HG03460 (cell line): ENCODE results near the gene FERD3L.
"Not testable (repeated sequence)": the region's sequence is repeated elsewhere in the genome, so short reads cannot be mapped to it uniquely, and the experiment has no call there.

Source experiments
- ATAC-seq: cut with Tn5 transposase; IDR thresholded peaks from one replicate; pipeline ENCODE4 v1.9.1; 2021; ENCODE audit not compliant: unreplicated experiment

Gene FERD3L, protein sequence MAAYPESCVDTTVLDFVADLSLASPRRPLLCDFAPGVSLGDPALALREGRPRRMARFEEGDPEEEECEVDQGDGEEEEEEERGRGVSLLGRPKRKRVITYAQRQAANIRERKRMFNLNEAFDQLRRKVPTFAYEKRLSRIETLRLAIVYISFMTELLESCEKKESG

DNA sequence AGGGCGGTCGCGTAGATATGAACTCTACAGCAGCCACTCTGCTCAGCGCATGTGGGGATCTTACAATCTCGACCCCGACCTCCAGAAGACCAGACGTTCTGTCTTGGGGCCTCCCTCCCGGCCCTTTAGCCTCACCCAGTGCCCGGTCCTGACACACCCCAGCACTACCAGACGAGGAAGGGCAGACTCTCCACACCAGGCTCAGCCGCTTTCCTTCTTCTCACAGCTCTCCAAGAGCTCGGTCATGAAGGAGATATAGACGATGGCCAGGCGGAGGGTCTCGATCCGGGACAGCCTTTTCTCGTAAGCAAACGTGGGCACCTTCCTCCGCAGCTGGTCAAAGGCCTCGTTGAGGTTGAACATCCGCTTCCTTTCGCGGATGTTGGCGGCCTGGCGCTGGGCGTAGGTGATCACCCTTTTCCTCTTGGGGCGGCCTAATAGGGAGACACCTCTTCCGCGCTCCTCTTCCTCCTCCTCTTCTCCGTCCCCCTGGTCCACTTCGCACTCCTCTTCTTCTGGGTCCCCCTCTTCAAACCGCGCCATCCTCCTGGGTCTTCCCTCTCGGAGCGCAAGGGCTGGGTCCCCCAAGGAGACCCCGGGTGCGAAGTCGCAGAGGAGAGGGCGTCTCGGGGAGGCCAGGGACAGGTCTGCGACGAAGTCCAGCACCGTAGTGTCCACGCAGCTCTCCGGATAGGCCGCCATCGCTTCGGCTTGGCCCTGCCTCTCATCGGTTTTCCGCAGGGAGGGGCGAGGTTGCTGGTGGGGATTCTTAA lies at the start of gene FERD3L:
FERD3L (minus strand) TSS at position 761 of the 773 bp plus-strand sequence; CDS start at position 702, 59 bp downstream.
- ATAC-seq, result no peak

DNA sequence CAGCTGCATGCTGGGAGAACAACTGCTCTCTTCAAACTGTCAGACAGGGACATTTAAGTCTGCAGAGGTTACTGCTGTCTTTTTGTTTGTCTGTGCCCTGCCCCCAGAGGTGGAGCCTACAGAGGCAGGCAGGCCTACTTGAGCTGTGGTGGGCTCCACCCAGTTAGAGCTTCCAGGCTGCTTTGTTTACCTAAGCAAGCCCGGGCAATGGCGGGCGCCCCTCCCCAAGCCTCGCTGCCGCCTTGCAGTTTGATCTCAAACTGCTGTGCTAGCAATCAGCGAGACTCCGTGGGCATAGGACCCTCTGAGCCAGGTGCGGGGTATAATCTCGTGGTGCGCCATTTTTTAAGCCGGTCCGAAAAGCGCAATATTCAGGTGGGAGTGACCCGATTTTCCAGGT lies 49.2 kb upstream of the FERD3L start:
- ATAC-seq, result not testable (repeated sequence)

DNA sequence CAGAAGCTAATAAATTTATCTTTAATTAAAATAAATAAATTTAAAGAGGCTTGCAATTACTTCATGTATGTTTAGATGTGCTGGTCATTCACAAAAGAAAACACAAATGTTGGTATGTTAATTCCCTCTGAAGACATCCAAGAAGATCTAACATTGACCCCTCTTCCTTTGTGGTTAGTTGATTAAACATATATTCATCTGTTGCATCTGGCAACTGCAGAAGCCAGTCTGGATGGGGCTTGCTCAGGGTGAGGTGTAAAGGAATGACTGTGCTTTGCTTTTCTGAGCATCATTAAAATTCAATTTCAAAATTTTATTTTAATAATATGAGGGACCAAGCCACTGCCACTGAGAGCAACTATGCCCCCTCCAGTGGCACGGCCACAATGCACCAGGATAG lies 36.4 kb upstream of the FERD3L start:
- no peak for ATAC-seq

DNA sequence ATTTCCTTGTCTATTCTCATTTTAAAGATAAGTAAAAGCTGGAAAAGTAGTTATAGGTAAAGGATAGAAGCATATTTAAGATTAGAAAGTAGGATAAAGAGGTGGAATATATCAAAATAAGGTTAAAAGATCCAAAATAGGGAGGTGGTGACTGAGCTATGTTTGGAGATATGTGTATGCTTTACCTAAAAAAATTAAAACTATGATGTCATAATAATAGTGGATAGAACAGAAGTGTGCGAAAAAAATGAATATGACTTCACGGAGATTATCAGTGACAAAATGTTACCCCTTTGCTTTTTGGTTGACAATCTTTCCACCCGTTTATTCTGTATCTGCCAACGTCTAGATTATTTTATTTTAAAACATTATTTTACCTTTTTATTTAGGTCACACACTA lies 33.4 kb upstream of the FERD3L start:
- no peak for ATAC-seq

DNA sequence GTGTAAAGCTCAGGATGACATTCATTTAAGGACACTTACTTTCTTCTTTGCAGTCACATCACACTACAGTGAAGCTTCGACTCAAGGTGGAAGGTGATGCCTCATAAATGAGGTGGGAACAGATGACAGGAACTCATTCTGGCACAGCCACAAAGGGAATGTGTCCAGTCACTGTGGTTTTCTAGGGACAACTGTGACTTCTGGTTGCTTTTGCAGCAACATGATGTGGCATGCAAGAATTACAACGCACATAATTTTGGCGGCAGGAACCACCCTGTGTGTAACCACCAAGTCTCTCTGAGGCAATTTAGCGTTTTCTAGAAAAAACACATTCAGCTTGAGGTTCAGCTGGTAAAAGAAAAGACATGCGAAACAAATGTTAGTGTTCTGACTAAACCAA lies 32.0 kb upstream of the FERD3L start:
- no peak for ATAC-seq

DNA sequence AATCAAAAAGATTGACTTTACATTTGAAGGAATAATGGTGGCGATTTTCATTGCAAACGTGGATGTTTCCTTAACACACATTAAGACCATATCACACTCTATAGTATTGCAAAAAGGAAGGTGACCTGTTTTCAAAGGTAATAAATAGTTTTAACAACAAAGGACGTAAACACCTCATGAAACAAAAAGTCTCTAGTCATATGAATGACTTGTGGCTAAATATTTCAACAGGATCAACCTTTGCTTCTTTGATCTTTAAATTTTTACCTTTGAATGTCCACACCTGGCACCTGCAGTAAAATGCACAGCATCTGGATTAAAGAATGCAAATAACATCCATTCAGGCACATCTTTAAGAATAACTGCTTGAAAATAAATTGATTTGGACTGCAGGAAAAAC lies 30.0 kb upstream of the FERD3L start:
- ATAC-seq, result no peak

DNA sequence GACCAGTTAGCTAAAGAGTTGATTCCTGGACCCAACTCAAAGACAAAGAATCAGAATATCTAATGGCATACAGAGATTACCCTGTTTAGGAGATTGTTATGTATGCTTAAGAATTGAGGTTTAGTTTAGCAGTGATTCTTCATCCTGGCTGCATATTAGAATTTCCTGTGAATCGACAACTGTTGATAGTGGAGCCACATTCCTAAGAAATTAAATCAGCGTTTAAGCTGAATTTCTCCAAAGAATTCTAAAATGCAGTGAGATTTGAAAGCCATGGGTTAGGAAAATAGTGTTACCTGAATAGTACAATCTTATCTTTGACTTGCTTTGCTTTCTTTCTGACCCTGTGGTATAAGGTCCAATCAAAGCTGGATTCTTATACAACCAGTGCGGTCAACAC lies 16.4 kb upstream of the FERD3L start:
- no peak for ATAC-seq

DNA sequence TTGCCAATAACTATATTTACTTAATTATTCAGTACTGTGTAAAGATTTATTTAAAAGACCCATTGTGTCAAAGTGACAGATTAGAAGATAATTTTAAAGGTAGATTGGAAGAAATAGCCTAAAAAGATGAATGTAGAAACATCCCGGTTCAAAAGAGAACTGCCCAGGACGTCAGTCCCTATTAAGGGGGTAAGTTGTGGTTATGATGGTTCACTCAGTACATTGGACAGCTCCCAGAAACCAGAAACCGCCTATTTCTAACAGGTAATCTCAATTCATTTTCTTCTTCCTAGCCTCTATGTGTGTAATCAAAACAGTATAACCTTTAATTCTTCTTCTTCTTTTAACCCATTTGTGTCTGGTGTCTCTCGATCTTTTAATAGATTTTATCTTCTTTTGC lies 1.5 kb upstream of the FERD3L start:
- no peak for ATAC-seq

DNA sequence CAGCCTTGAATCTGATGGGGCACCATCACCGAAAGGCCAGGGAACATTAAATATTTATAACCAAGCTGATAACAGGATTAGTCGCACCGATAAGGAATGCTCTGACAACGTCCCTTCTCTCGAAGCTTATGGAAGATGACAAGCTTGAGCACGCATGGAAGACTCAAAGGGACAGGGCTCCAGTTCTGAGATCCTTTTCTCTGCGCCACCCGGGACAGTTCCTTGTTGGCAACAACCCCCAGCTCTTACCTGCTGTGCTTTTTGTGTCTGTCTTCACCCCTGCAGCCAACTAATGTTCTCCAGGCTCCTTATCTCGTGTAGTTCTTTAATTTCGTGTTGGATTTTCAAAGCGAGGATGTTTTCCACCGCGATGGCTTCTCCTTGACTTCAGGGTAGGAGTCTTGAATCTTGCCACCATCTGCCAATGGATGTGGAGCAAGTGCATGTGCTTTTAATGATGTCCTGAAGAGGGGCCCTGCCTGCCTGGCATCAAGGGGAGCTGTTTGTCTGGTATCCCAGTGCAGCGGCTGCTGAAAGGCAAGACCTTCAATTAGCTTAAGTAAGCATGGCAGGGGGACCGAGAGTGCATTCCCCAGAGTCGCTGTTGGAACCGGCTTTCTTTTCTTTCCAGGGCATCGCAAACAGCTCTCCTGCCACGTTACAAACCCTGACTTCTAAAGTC lies 354 bp upstream of the FERD3L start:
- no peak for ATAC-seq

DNA sequence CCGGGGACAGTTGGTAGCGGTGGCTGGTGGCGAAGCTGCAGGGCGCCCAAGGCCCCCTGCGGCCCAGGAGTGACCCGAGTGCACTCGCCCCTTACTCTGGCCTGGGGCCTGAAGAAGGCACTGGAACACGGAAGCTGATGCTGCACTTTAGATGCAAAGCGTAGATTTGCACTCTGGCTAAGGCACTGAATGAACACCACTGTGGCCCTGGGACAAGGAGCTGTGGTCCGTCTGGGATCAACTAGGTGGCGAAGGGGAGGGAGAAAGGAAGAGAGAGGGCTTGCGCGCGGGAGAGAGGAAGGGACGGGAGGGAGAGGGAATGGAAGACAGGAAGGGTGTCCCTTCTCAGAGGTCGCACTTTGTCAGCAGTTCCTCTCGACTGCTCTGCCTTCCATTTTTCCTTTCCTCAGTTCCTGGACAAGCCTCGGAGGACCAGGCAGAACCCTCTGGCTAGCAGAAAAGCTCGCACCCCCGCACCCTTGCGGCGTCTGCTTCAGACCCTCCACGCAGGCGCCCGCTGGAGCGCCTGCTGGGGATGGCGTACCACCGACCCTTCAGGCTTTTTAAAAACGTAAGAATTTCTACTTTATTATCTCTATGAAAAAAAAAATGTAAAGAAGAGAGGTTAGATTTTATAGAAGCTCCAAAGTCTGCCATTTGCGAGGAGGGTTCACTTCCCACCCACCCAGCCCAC lies 1.2 kb downstream of the FERD3L start:
- ATAC-seq, result no peak

DNA sequence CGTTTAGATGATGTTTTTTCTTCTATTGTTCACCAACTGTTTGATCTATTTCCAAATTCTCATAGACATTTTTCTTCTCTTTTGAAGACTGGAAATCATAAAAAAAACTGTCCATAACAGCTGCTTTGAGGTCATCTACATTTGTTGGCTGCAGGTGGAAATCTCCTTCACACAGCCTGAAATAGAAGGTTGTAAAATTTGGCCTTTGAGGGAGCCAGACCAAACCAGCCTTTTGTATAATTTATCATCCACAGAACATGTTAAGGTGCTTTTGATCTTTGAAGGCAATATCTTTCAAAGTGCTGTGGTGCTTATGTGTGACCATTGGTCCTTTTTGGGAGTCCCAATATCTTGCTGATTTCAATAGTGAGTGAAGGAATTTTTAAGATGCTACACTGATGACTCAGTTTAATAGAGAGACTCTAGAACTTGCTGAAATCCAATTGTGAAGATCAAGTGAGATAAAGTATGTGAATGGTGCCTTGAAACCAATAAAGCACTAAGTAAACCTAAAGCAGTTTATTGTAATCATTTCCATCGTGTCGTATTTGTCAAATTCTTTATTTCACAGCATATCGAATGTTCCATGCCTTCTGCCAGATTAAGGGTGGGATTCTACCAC lies 5.4 kb downstream of the FERD3L start:
- ATAC-seq, result no peak

DNA sequence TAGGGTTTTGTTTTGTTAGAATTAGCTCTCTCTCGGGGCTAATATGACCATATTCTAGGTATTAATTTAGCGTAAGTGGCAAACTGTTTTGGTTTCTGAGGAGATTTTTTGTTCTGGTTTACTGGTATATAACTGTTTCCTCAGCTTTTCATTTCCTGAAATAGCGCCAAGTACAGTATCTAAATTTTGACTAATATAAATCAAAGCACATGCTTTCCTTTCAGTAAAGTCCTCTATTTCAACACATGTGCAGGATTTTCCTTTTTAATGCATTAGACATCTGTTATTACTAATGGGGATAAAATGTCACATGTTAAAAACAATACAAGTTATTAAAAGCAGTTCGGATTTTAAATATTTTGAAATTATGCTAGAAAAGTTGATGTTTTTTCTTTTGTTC lies 11.3 kb downstream of the FERD3L start:
- ATAC-seq, result no peak

DNA sequence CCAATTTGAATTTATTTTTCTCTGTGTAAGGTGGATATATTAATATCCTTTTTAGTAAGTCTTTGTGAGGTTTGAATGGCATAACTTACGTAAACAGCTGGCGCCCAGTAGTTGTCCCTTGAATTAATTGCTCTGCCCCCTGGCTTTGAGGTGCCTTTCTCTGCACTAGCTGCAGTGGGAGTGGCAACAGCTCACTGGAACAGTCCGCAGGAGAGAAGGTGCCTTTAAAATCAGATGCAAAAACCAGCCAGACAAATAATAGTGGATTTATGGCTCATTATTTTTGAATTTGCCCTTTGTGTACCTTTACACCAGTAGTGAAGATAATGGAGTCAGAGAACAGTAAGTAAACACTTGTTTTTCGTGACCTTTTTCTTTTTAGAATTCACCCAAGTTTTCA lies 11.8 kb downstream of the FERD3L start:
- no peak for ATAC-seq

DNA sequence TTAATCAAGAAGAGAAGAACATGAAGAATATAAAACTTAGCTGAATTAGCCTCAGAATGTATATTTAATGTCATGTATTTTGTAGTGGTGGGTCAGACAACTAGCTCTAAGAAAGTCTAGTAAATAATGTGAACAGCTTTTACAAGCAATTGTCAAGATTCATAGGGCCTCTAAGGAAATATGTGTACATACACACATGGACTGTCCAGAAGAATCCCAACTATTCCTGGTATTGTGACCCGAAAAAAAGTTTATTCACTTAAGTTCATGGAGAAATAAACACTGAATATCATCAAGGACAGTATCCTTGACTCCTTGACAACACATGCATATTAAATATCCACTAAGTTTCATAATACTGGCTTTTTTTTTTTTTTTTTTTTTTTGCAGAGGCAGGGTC lies 16.4 kb downstream of the FERD3L start:
- ATAC-seq, result no peak

DNA sequence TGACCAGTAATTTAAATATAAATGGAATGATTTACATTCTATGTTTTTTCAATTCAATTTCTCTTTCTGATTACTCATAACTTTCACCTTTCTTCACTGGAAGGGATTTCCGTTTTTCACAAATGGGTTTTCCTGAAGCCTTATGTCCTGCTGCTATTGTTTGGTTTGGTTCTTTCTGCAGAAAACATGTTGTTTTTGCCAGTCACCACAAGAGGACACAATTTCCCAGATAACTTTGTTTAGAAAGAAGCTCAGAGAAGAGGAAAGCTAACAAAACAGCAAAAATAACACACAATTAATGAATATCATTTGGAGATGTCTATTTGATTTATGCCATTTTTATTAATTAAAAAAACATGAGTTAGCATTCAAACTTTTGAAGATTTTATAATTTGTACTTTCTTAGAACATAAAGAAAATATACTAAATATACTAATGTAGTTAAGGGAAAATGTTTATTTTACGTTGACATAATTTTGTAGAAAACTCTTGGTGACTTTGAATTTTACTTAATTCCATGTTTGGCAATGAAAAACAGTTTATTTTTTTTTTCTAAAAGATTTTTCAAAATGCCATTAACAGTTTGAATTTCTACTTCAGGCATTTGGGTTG lies 23.1 kb downstream of the FERD3L start:
- no peak for ATAC-seq

DNA sequence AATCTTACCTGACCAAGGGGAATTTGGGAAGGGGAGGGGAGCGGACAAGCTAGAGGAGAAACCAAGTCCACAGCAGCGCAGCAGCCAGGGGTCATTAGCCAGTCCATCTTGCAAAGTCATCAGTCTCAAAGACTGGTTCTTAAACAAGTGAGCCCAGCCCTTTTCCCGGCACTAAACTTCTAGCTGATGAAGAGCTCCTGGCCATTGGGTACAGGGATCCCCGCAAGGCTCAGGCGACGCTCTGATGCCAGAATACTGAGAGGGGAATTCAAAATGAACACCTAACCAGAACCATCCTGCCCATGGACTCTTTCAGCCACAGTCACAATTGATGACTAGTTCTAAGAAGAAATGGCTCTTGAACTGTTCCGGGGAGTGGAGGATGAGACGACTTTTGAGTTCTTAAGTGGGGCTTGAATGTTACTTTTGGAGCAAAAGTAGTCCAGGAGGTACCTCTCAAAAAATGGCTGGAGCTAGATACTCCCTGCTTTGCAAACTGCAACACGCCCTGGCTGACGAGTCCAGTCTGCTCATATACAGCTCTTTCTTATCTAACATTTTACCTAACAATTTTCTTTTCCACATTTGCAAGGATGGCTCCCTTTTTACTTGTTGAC lies 25.2 kb downstream of the FERD3L start:
- ATAC-seq, result no peak

DNA sequence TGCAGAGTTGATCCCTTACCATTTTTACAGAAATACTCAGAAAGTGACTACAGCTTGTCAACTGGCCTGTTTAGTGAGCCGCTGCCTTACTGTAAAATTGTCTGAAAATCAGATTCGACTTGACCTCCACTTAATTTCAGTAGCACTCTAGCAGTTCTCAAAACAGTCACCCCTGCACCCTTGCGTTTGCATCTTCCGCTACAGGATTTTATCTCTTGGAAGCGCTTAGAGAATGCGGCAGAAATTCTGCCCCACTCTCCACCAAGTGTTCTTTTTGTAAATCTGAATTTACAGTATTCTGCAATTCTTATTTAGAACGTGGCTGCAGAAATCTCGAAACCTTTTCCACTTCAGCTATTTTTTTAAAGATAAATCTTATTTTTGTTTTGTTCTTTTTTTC lies 25.8 kb downstream of the FERD3L start:
- no peak for ATAC-seq

DNA sequence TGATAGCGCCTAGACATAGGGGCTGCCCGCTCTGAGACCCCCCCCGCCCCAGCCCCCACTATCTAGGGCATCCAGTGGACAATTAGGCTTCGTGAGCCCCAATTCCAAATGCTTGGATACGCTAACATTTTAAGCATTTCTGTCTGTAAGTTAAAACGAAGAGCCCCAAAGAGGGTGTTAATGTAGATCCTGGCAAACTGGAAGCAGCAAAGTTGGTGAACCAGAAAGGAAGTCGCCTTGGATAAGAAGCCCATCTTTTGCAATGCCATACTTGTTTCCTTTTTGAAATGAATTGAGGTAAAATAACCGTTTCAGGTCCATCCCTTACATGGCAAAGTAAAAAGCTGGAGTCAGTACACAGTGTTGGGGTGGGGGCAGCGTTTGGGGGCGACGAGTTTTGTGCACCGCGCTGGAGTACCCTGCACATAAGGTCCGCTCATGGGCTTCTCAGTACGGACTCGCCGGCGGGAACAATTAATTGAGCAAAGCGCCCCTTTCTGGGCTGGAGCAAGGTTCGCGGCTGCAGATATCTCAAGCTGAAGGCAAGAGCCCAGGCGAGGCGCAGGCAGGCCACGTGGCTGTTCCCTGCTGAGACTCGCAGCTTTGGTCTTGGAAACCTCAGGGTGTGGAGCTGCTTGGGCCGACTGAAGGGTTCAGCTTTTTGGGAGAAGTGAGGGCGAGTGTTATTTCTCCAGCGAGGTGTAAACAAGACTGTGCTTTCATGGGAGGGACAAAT lies 26.4 kb downstream of the FERD3L start:
- no peak for ATAC-seq

DNA sequence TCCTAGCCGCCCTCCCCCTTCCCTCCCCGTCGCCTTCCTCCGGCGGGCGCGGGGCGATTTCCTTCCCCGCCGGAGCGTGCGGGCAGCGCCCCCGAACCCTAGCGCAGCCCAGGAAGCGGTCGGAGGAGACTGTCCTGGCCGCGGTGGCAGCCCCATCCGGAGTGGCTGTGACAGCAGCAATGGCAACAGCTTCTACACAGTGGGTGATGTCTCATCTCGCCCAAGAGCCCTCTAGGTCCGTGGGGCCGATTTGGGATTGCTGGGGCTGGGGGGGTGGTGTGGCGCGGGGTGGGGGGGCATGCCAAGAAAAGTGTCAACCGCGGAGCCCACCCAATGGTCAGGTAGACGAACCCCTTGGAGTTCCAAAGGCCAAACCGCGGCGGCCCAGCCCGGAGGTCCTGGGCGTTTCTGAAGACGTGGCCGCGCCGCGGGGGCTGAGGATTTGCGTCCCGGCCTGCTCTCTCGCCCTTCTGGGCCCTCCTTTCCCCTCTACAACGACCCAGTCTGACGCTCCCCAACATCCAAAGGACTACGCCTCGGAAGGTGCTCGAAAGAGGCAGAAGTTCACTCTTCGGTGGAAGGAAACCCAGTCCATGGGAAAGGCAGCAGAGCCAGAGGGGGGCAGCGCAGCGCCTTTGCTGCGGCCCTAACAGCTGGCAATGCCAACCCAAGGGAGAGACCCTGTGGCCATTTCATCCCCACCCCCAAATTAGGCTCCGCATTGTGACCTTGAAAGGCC lies 27.2 kb downstream of the FERD3L start:
- ATAC-seq, result no peak
